Fibroblast of lung (primary cell): ENCODE results near the gene SCML2.

Experiments
- EZH2 ChIP-seq: IDR thresholded peaks from 2 replicates; pipeline ENCODE4 v1.5.1; 2012; ENCODE audit warnings: low read length, control low read depth, mild to moderate bottlenecking; ENCODE audit errors: missing control alignments
- TF ChIP-seq, protein P1 (sequence below), 2 donors: IDR thresholded peaks in 1 of 2; conservative IDR thresholded peaks in 1 of 2; 1 replicate in 1 of 2; 2 replicates in 1 of 2; pipeline ENCODE4 v1.5.1; 2011 to 2012; ENCODE audit warnings: low read length in 2 of 2, control low read depth in 1 of 2, inconsistent platforms in 1 of 2, low read depth in 1 of 2, mild to moderate bottlenecking in 1 of 2

DNA sequence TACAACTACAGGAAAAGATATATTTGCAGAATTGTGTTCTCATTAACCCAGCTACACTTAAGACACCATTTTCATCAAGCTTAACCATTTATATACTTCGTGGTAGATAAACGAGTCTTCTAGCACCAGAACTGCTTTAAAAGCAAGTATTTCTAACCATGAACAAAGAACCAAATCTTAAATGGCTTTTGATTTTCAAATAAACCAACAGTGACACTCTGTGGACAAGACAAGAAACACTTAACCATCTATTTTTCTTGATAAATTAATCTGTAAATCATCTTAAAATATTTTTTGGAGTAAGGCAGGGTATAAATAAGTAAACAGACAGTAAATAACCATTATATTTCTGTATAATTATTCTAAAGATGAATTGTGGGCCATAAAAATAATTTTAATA lies 144.0 kb downstream of the SCML2 start:
- TF ChIP-seq, protein P1, sequence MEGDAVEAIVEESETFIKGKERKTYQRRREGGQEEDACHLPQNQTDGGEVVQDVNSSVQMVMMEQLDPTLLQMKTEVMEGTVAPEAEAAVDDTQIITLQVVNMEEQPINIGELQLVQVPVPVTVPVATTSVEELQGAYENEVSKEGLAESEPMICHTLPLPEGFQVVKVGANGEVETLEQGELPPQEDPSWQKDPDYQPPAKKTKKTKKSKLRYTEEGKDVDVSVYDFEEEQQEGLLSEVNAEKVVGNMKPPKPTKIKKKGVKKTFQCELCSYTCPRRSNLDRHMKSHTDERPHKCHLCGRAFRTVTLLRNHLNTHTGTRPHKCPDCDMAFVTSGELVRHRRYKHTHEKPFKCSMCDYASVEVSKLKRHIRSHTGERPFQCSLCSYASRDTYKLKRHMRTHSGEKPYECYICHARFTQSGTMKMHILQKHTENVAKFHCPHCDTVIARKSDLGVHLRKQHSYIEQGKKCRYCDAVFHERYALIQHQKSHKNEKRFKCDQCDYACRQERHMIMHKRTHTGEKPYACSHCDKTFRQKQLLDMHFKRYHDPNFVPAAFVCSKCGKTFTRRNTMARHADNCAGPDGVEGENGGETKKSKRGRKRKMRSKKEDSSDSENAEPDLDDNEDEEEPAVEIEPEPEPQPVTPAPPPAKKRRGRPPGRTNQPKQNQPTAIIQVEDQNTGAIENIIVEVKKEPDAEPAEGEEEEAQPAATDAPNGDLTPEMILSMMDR (conservative IDR thresholded peaks at IDR 0.05 in 1 of 2, IDR thresholded peaks at IDR 0.05 in 1 of 2; ENCODE audit: low read depth in 1 of 2, low read length in 2 of 2): no peak
- no peak for TF ChIP-seq EZH2
